ENCODE data around the gene RUNX3. TPM values are rescaled to one million over a fixed set of nuclear protein-coding genes. Genes with fewer than 3 reads are reported as not detected.

The RUNX3 gene
- total RNA-seq, 2 experiments from 2014 or later, result 12.2 to 39.5 TPM

- H3K36me3 ChIP-seq (ENCODE audit: insufficient read depth, low read length), result 0 out of 2 replicates have a peak, but pooled peaks cover under 1% of the 10 kb centered on the region
- no peak overlapping the region for H3K27ac ChIP-seq (ENCODE audit: low read depth, low read length, poor library complexity, severe bottlenecking)
- no peak overlapping the region for H2AFZ ChIP-seq (ENCODE audit: low read length)
- peaks cover 56% of the 10 kb centered on the region for H3K4me1 ChIP-seq (ENCODE audit: insufficient read depth, low read length, poor library complexity, severe bottlenecking)
- BruUV-seq (replicated peaks), result no TSS peak
- DNase-seq (ENCODE audit: low spot score), result no peak
- H3K79me2 ChIP-seq (ENCODE audit: insufficient read depth, low read depth, low read length), result peaks cover 12% of the 10 kb centered on the region
- ChIA-PET POLR2A (interaction anchor here (0.6 kb wide), 2 partner anchors 32 to 90 kb away, joined by 3 to 5 read pairs; no protein-coding TSS in a partner anchor), CTCF (ENCODE audit: unreplicated experiment) (interaction anchor here (1.0 kb wide), 1 partner anchor 19 kb away, joined by 5 read pairs; no protein-coding TSS in a partner anchor)
- peak overlapping the region; percentile 45 for H3K4me3 ChIP-seq (ENCODE audit: low read depth, low read length, poor library complexity, severe bottlenecking)
- H3K9me2 ChIP-seq (ENCODE audit: insufficient read depth, low read length), result no peaks in the 10 kb centered on the region
- H3K4me2 ChIP-seq (ENCODE audit: low read length), result peak overlapping the region; percentile 50; the same call in 1 of the 2 replicates
- intact Hi-C loops (cut with micrococcal nuclease; ENCODE audit: unreplicated experiment), result loop anchor here (1.0 to 10.0 kb wide), 3 partner anchors 104 to 302 kb away; partner anchors contain the start of gene SYF2
- peaks cover 6% of the 10 kb centered on the region; the same call in 1 of the 2 replicates for H4K20me1 ChIP-seq (ENCODE audit: insufficient read depth, low read length)
- TF ChIP-seq EZH2phosphoT487 (IDR thresholded peaks at IDR 0.05; ENCODE audit: borderline replicate concordance, low read depth, low read length), result no peak
- TF ChIP-seq, protein P1, sequence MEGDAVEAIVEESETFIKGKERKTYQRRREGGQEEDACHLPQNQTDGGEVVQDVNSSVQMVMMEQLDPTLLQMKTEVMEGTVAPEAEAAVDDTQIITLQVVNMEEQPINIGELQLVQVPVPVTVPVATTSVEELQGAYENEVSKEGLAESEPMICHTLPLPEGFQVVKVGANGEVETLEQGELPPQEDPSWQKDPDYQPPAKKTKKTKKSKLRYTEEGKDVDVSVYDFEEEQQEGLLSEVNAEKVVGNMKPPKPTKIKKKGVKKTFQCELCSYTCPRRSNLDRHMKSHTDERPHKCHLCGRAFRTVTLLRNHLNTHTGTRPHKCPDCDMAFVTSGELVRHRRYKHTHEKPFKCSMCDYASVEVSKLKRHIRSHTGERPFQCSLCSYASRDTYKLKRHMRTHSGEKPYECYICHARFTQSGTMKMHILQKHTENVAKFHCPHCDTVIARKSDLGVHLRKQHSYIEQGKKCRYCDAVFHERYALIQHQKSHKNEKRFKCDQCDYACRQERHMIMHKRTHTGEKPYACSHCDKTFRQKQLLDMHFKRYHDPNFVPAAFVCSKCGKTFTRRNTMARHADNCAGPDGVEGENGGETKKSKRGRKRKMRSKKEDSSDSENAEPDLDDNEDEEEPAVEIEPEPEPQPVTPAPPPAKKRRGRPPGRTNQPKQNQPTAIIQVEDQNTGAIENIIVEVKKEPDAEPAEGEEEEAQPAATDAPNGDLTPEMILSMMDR (conservative IDR thresholded peaks at IDR 0.05; ENCODE audit: low read length), result no peak
- no peaks in the 10 kb centered on the region for H3K9me3 ChIP-seq (ENCODE audit: low read length)
Observed at GRCh38 chr1:24932725-24933294, 2.7 kb upstream of the RUNX3 start.

GRCh38 chr1:24932284-24932683 lies 2.2 kb upstream of the RUNX3 start:
- no peak overlapping the region for H2AFZ ChIP-seq (ENCODE audit: low read length)

More at GRCh38 chr1:24932284-24932683, 2.2 kb upstream of the RUNX3 start:
- intact Hi-C loops (cut with micrococcal nuclease; ENCODE audit: unreplicated experiment), result loop anchor here (1.0 to 10.0 kb wide), 3 partner anchors 105 to 303 kb away; partner anchors contain the start of gene SYF2
- peak; percentile 76 for DNase-seq (ENCODE audit: low spot score)
- POLR2A ChIA-PET, result interaction anchor here (0.6 kb wide), 2 partner anchors 33 to 90 kb away, joined by 3 to 5 read pairs; no protein-coding TSS in a partner anchor
- H3K79me2 ChIP-seq (ENCODE audit: insufficient read depth, low read depth, low read length), result peaks cover 17% of the 10 kb centered on the region
- H3K4me3 ChIP-seq (ENCODE audit: low read depth, low read length, poor library complexity, severe bottlenecking), result peak overlapping the region; percentile 45
- TF ChIP-seq, protein P1 (conservative IDR thresholded peaks at IDR 0.05; ENCODE audit: low read length), result peak; percentile 61
- TF ChIP-seq EZH2phosphoT487 (IDR thresholded peaks at IDR 0.05; ENCODE audit: borderline replicate concordance, low read depth, low read length), result no peak
- CTCF ChIA-PET (ENCODE audit: unreplicated experiment), result interaction anchor here (1.0 kb wide), 1 partner anchor 20 kb away, joined by 5 read pairs; no protein-coding TSS in a partner anchor
- H4K20me1 ChIP-seq (ENCODE audit: insufficient read depth, low read length), result peaks cover 11% of the 10 kb centered on the region; the same call in 1 of the 2 replicates
- peaks cover 61% of the 10 kb centered on the region for H3K4me1 ChIP-seq (ENCODE audit: insufficient read depth, low read length, poor library complexity, severe bottlenecking)
- H3K9me3 ChIP-seq (ENCODE audit: low read length), result no peaks in the 10 kb centered on the region
- no TSS peak for BruUV-seq (replicated peaks)
- H3K4me2 ChIP-seq (ENCODE audit: low read length), result peak overlapping the region; percentile 50; the same call in 1 of the 2 replicates
- no peaks in the 10 kb centered on the region for H3K9me2 ChIP-seq (ENCODE audit: insufficient read depth, low read length)
- no peak overlapping the region for H3K27ac ChIP-seq (ENCODE audit: low read depth, low read length, poor library complexity, severe bottlenecking)
- peaks cover 6% of the 10 kb centered on the region for H3K36me3 ChIP-seq (ENCODE audit: insufficient read depth, low read length)
